Activated T-cell treated with anti-CD3 and anti-CD28 coated beads for 1 hour (primary cell): ENCODE data around the gene GPR33.
"Not testable (repeated sequence)": the region's sequence is repeated elsewhere in the genome, so short reads cannot be mapped to it uniquely, and the experiment has no call there.

Experiments
- DNase-seq: peaks from one replicate; pipeline ENCODE4 v3.0.0-alpha.2; 2020; ENCODE audit warnings: low read depth

Gene GPR33

DNA sequence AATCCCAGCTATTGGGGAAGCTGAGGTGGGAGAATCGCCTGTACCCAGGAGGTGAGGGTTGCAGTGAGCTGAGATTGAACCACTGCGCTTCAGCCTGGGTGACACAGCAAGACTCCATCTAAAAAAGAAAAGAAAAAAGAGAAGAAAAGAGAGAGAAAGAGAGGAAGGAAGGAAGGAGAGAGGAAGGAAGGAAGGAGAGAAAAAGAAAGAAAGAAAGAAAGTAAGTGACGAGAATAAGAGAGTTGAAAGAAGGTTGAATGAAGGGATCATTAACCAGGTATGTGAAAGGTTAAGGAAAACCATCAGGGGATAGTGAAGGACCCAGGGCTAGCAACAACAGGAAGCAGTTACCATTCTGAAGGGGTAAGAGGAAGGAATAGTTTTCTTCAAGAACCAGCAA lies 26.3 kb downstream of the GPR33 start:
- no peak for DNase-seq

DNA sequence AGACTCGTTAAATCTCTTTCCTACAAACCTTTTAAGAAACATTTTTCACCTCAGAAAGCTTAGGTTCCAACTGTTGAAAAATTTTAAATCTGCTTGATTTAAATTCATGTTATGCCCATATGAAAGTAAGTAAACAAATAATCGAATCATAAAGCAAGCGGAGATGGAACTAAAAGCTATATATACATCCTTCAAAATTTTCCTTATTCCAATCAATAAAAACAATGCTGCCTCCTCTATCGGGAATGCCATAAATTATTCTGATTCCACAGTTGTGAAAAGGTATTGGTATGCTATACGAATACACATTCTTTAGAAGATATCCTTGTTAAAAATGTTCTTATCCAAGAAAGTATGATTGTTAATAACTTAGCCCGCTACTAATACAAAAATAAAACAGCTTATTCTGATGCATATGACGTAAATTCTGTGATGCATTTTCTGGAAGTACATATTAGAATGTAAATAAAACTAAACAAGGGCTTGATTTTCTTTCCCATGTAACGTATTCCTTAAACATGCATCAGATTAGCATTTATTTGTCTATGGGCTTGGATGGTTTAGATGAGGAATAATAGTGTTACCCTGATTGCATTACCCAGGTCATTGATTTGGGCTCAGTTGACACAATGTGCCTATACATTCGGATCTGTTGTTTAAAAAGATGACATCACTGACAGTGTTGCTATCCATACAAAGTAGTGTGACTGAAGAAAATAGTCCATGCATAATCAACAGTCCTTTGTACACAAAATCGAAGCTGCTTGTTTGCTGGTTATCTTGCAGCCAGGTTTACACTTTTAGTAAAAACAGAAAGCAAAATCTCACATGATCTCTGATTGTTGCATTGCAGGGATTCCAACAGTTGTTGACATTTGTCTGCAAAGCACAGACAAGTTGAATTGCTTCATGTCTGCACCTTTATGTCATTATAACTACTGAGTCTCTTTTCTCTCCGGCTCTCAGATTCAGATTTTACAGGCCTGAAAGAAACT lies 29.9 kb downstream of the GPR33 start:
- DNase-seq: no peak

DNA sequence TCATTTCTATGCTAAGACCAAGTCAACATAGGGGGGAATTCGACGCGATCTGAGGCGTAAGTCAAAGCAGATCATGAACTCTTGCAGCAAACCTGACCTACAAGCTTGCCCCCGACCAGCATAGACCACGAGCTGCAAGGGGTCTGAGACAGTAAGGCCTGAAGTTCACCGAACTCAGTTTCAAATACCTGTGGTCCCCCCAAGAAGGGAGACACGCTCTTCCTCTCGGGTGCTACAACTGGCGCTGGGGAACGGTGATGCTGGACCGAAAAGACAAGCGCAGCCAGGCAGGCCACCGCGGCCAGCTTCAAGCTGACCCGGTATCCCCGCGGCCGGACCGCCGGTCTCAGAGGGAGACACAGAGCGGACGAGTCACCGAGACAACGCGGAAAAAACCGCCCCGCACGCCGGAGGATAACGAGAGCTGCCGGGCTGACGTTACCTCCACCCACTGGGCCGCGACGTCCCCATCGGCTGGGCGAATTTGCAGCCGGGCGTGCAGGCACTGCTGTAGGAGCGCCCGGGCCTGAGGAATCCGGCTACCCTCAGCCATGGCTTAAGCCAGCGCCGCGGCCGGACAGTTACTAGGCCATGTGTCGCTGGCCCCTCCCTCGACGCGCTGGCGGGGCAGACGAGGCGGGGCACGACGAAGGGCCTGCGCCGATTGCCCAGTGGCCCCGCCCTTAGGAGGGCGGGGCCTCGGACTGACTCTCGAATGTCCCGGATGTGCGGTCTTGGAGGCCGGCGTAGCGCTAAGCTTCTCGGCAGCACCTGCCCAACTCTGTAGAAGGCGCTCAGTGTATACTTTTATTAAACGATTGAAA lies 30.8 kb downstream of the GPR33 start, which contains the start of gene DTD2:
DTD2 (minus strand) TSS at position 666 of the 824 bp plus-strand sequence; CDS start at position 553, 113 bp downstream.
- peak; percentile 90 for DNase-seq

DNA sequence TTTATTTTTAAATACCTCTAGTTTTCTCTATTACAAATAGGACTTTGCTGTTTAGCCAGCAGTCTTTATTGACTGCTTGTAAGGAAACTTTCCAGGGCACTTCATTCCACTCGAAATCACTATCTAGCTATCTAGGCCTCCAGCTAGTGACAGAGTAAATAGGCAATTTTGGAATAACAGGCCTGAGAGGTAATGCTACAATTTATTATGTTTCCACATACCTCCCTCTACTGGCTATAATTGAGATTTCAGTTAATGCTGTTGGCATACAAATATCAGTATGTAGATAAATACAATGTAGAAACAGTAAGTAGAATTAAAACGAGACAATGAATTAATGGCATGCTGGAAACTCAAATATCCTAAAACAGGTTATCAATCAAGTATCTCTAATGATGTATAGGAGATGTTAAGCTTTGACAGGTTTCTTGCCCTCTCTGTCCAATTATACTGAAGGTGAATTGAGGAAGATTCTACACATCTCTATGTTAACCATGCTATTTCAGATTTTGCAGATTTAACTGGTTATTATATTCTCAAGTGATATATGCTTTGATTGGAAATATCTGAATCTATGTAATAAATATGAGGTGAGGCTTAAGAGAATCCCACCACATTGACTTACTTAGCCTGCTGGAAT lies 37.7 kb downstream of the GPR33 start:
- no peak for DNase-seq

DNA sequence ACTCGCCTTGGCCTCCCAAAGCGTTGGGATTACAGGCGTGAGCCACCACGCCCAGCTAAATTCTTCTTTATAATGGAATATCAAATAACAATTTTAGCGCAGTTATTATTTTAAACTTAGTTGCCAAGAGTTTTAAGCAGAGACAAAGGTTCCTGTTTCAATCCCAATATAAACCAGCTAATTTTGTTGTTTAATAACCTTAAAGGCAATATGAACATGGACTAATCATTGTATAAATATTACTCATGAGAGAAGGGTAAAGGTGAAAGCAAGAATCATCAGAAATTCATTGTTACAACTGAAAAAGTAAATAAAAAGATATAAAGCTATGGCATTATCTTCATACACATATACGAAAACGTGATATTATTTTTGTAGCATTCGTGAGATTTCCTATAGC lies 38.7 kb downstream of the GPR33 start:
- DNase-seq: no peak

DNA sequence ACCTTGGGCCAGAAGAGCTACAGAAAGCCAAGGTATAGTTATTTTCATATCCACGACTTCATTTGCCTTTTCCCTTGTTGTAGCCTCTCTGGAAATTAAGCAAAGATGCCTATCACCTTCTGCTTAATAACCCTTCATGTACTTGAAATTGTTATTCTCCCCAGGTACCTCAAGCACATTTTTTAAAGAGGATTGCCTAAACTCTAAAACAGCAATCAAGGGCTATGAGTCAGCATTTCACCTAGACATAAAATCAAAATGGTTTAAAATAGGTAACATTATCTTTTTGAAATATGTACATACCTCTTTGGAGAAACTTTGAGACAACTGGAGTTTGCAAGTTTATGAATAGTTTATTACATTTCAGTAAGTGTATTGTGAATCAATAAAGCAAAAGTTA lies 42.1 kb downstream of the GPR33 start:
- no peak for DNase-seq

DNA sequence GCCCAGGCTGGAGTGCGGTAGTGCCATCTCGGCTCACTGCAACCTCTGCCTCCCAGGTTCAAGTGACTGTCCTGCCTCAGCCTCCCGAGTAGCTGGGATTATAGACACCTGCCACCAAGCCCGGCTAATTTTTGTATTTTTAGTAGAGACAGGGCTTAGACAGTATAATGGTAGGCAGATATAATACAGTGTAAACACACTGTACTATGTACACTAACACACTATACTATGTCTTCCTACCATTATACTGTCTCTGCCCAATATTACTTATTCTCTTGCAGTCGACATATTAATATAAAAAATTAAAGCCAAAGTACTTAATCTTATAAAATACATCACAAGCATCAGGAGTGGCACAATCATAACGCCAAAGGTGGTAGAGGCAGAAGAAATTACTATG lies 45.6 kb downstream of the GPR33 start:
- DNase-seq: no peak

DNA sequence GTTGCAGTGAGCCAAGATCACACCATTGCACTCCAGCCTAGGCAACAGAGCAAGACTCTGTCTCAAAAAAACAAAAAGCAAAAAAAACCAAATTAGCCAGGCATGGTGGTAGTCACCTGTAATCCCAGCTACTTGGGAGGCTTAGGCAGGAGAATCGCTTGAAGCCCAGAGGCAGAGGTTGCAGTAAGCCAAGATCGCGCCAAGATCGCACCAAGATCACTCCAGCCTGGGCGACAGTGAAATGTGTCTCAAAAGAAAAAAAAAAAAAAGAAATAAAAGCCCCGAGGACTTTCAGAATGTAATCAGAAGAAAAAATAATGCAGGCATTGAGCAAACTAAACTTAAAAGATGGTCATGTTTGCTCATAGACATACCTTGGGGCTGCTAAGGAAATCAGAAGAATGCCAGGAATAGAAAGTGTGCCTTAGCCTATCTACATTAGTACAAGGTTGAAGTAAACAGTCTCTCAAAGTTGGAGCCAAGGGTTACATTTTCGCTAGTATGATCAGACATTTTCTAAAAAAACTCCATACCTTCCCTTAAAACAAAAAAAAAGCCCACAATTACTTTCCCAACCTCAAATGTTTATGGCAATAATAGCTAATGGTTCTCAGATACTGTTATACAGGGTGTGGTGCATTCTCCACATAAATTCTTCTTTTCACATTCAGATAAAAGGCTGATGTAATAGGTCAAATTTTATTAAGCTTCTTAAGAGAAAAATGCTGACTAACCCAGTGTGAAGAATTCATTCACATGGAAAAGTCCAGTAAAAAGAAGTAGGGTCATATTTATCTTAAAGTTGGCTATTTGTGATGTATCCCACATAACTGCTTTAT lies 46.3 kb downstream of the GPR33 start:
- DNase-seq: no peak

DNA sequence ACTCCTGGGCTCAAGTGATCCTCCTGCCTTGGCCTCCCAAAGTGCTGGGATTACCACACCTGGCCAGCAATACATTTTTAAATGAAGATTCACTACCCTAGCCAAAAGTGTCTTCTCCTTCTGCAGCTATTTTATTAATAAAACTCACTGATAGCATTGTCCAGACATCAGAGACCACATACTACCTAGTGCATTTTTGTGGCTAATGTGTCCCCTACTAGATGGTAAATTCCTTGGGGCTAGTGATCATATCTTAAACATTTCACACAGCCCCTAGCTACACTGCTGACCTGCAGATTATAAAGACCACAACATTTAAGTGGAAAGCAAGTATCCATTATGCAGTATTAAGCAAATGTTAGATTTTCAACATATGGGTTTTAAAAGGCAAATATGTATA lies 47.6 kb downstream of the GPR33 start:
- no peak for DNase-seq

DNA sequence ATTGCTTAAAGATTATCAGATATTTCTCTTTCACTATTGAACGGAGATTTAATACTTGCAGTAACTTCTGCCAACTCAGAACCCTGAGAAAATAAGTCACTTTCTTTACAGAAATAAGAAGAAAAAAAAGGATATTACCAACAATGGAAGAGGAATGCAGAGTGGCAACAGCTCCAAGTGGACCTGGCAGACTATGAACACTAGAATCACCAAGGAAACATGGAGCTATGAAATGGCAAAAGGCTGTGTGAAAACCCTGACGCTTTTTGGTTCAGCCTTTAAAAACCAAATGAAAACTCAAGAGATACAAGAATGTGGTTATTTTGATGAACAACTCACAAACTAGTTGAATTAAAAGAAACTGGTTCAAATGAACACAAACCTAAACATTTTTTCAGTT lies 48.3 kb downstream of the GPR33 start:
- no peak for DNase-seq

DNA sequence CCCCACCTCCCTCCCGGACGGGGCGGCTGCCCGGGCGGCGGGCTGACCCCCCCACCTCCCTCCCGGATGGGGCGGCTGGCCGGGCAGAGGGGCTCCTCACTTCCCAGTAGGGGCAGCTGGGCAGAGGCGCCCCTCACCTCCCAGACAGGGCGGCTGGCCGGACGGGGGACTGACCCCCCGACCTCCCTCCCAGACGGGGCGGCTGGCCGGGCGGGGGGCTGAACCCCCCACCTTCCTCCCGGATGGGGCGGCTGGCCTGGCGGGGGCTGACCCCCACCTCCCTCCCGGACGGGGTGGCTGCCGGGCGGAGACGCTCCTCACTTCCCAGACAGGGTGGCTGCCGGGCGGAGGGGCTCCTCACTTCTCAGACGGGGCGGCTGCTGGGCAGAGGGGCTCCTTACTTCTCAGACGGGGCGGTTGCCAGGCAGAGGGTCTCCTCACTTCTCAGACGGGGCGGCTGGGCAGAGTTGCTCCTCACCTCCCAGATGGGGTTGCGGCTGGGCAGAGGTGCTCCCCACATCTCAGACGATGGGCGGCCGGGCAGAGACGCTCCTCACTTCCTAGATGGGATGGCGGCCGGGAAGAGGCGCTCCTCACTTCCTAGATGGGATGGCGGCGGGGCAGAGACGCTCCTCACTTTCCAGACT lies 50.7 kb downstream of the GPR33 start:
- DNase-seq: not testable (repeated sequence)

DNA sequence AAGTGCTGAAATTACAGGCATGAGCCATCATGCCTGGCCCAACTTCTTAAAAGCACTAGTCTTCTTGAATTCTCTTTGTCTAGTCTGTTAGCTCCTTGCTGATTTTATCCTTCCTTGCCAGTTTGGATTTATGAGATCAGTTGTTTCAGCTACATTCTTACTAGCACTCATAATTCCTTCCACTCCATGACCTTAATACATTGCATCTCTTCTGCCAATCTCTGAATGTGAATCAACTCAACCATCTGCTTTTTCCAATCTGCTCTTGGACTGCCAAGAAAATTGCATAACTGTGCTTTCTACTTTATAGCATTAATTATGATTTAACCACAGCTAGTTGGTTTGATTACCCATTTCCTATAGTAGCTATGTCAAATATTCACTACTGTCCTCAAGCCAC lies 52.6 kb downstream of the GPR33 start:
- DNase-seq: no peak
